BLaER1 treated with 17β-estradiol and CSF1 and Interleukin-3, amounts not matched to agents 10 nM and 100 nM (cell line): ENCODE data around the gene NFE2L2.
"Not testable (repeated sequence)": the region's sequence is repeated elsewhere in the genome, so short reads cannot be mapped to it uniquely, and the experiment has no call there.

ENCODE experiments used
- H3K27ac ChIP-seq, 11 experiments: shearing (Covaris generic); formaldehyde crosslinking; 2 replicates each; pipeline ENCODE4 v1.8.1; 2022
- H3K27me3 ChIP-seq, 11 experiments: shearing (Covaris generic); formaldehyde crosslinking; 2 replicates each; pipeline ENCODE4 v1.8.1; 2022
- H3K36me3 ChIP-seq, 11 experiments: shearing (Covaris generic); formaldehyde crosslinking; 2 replicates each; pipeline ENCODE4 v1.8.1; 2022
- H3K4me1 ChIP-seq, 10 experiments: shearing (Covaris generic); formaldehyde crosslinking; 2 replicates each; pipeline ENCODE4 v1.8.1; 2022
- H3K4me2 ChIP-seq, 11 experiments: shearing (Covaris generic); formaldehyde crosslinking; 2 replicates each; pipeline ENCODE4 v1.8.1; 2022
- H3K4me3 ChIP-seq, 10 experiments: shearing (Covaris generic); formaldehyde crosslinking; 2 replicates each; pipeline ENCODE4 v1.8.1; 2022
- H3K9ac ChIP-seq, 11 experiments: shearing (Covaris generic); formaldehyde crosslinking; 2 replicates each; pipeline ENCODE4 v1.8.1; 2022
- H3K9me3 ChIP-seq, 11 experiments: shearing (Covaris generic); formaldehyde crosslinking; replicated peaks in 1 of 11; 2 replicates each; pipeline ENCODE4 v1.8.1; 2022
- H4K20me1 ChIP-seq, 11 experiments: shearing (Covaris generic); formaldehyde crosslinking; 2 replicates each; pipeline ENCODE4 v1.8.1; 2022
- Cebpa-rat ChIP-seq, 11 experiments: shearing (Covaris generic); IDR thresholded peaks; 2 replicates each; pipeline ENCODE4 v1.8.1; 2022

The NFE2L2 gene

GRCh38 chr2:177272765-177273164 is 8.2 kb upstream of the NFE2L2 start:
- Histone ChIP-seq H3K36me3 (no peaks in the 10 kb centered on the region), H3K4me2 (peak overlapping the region in 1 of 11 experiments; percentile 34; a peak in 3 of 22 replicates), H3K27ac (no peak overlapping the region), H3K9ac (no peak overlapping the region), H3K4me3 (no peak overlapping the region), H3K27me3 (no peaks in the 10 kb centered on the region), H3K9me3 (no peaks in the 10 kb centered on the region), H3K4me1 (peaks cover 0 to 66% (median 25%) of the 10 kb centered on the region in 10 experiments; a peak in 16 of 20 replicates), H4K20me1 (no peaks in the 10 kb centered on the region)
- no peak for TF ChIP-seq Cebpa-rat (IDR thresholded peaks at IDR 0.05)

GRCh38 chr2:177271981-177272666 is 7.6 kb upstream of the NFE2L2 start:
- Histone ChIP-seq H3K4me1 (peaks cover 2 to 72% (median 32%) of the 10 kb centered on the region in 10 experiments; a peak in 17 of 20 replicates), H3K27ac (no peak overlapping the region), H3K9me3 (no peaks in the 10 kb centered on the region), H3K27me3 (no peaks in the 10 kb centered on the region), H3K36me3 (no peaks in the 10 kb centered on the region), H3K4me2 (peak overlapping the region in 4 of 11 experiments; percentile 16 to 43 (median 35); a peak in 4 of 22 replicates), H3K9ac (no peak overlapping the region), H3K4me3 (no peak overlapping the region), H4K20me1 (no peaks in the 10 kb centered on the region)
- TF ChIP-seq Cebpa-rat (IDR thresholded peaks at IDR 0.05), result no peak

- Histone ChIP-seq H3K9me3 (no peaks in the 10 kb centered on the region), H3K4me1 (peaks cover 17 to 80% (median 43%) of the 10 kb centered on the region in 10 experiments), H3K4me2 (peak overlapping the region in 9 of 11 experiments; percentile 10 to 74 (median 52); a peak in 13 of 22 replicates), H4K20me1 (no peaks in the 10 kb centered on the region), H3K9ac (no peak overlapping the region), H3K4me3 (no peak overlapping the region), H3K27me3 (no peaks in the 10 kb centered on the region), H3K27ac (peak overlapping the region in 3 of 11 experiments; percentile 4 to 42 (median 21); a peak in 5 of 22 replicates), H3K36me3 (no peaks in the 10 kb centered on the region)
- TF ChIP-seq Cebpa-rat (IDR thresholded peaks at IDR 0.05), result no peak
Measured at GRCh38 chr2:177270531-177270930, 6.0 kb upstream of the NFE2L2 start.

GRCh38 chr2:177268901-177269300 is 4.4 kb upstream of the NFE2L2 start:
- no peak for TF ChIP-seq Cebpa-rat (IDR thresholded peaks at IDR 0.05)
- no peaks in the 10 kb centered on the region for H3K9me3 ChIP-seq
- peaks cover 17 to 74% (median 41%) of the 10 kb centered on the region in 10 experiments for H3K4me1 ChIP-seq
- no peak overlapping the region for H3K27ac ChIP-seq
- no peaks in the 10 kb centered on the region for H4K20me1 ChIP-seq
- peak overlapping the region in 3 of 11 experiments; percentile 81 to 93 (median 89); a peak in 4 of 22 replicates for H3K4me2 ChIP-seq
- no peak overlapping the region for H3K4me3 ChIP-seq
- H3K9ac ChIP-seq, result no peak overlapping the region
- H3K27me3 ChIP-seq, result no peaks in the 10 kb centered on the region
- H3K36me3 ChIP-seq, result no peaks in the 10 kb centered on the region

DNA sequence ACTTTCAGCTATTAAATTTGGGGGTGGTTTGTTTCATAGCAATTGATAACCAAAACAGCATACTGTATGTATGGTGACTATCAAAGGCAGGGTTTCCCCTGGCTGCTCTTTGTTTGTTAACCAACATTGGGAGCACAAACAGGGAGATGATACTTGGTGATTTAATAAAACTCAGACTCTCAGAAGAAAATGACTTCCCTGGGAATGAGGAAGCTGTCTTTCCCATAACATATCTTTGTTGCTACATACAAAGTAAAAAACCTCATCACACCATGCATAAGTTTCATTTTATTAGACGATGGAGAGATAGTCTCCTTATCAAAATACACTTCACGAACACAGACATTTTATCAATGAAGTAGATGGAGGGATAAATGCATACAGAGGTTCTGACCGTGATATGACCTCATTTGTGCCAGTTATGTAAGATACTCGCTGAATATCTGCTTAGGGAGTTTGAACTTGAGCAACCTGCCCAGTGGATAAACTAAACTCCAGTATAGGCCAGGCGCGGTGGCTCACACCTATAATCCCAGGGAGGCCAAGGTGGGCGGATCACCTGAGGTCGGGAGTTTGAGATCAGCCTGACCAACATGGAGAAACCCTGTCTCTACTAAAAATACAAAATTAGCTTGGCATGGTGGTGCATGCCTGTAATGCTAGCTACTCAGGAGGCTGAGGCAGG is 3.8 kb upstream of the NFE2L2 start:
- no peak for TF ChIP-seq Cebpa-rat (IDR thresholded peaks at IDR 0.05)
- no peak overlapping the region for H3K4me3 ChIP-seq
- peak overlapping the region in 5 of 11 experiments; percentile 37 to 100 (median 99); a peak in 9 of 22 replicates for H3K27ac ChIP-seq
- no peaks in the 10 kb centered on the region for H3K36me3 ChIP-seq
- H3K9me3 ChIP-seq, result no peaks in the 10 kb centered on the region
- peak overlapping the region in 6 of 11 experiments; percentile 81 to 93 (median 88); a peak in 11 of 22 replicates for H3K4me2 ChIP-seq
- H3K27me3 ChIP-seq, result no peaks in the 10 kb centered on the region
- H3K9ac ChIP-seq, result no peak overlapping the region
- H4K20me1 ChIP-seq, result peaks cover 0 to 3% (median 0%) of the 10 kb centered on the region in 11 experiments; a peak in 5 of 22 replicates
- peaks cover 17 to 74% (median 41%) of the 10 kb centered on the region in 10 experiments for H3K4me1 ChIP-seq

DNA sequence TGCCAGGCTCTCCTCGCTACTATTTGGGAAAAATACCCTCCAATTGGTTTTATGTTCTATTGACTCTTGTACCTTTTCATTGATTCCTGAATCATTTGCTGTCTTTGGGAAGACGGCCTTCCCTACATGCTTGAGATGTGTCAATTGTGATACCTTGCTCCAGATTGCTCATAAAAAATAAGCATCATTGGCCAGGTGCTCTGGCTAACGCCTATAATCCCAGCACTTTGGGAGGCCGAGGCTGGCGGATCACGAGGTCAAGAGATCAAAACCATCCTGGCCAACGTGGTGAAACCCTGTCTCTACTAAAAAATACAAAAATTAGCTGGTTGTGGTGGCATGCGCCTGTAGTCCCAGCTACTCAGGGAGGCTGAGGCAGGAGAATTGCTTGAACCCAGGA is 2.4 kb upstream of the NFE2L2 start:
- not testable (repeated sequence) for H3K9me3 ChIP-seq, H3K4me3 ChIP-seq, H3K36me3 ChIP-seq, H3K27me3 ChIP-seq
- peak overlapping the region; percentile 24 to 100 (median 100); a peak in 21 of 22 replicates for H3K27ac ChIP-seq
- H3K4me1 ChIP-seq, result peaks cover 20 to 62% (median 41%) of the 10 kb centered on the region in 10 experiments
- H4K20me1 ChIP-seq, result peaks cover 4 to 14% (median 13%) of the 10 kb centered on the region in 11 experiments; a peak in 19 of 22 replicates
- peak overlapping the region; percentile 65 to 97 (median 89) for H3K4me2 ChIP-seq
- H3K9ac ChIP-seq, result peak overlapping the region in 9 of 11 experiments; percentile 39 to 100 (median 100); a peak in 14 of 22 replicates

DNA sequence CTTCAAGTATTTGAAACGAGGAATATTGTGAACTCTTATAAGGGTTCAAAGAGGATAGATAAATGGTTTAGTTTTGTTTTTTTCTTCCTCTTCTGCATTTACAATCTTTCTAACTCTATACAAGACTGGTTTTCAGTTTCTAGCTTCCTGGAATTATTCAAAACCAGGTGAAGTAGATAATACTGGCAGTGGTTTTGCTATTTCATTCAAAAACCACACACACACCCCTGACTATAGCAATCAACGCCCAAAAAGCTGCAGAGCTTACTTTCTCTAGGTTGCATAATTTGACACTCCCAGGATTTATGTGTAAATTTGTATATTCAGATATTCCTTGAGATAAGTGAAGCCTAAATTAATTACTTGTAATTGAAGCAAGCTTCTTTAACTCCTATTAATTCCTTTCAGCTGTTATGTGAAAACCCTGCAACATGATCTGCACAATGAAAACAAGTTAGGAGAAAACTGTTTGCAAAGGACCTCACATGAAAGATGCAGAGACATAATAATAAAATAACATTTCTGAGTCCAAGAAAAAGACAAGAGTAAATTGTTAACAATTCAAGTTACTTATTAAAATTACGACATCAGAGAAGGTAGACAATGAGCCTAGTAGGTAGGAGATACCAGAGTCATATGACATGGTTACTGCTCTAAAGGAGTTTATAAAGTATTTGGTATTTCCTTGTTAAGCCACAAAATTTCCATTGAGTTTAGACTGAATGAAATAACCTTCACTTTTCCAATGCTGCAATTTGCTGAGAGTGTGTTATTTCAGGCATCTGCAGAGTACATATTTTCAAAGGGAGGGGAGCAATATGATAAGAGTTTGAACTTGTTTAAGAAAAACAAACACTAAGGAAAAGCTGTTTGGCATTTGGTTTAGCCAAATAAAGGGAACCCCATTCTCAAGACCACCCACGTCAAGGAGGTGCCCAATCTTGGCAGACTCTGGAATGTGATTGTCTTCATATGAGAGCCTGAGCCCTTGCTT is 1.6 kb upstream of the NFE2L2 start:
- H3K4me3 ChIP-seq, result peak overlapping the region; percentile 87 to 95 (median 92)
- H3K9ac ChIP-seq, result peak overlapping the region; percentile 98 to 100 (median 100)
- H3K4me2 ChIP-seq, result peak overlapping the region; percentile 65 to 97 (median 89)
- TF ChIP-seq Cebpa-rat (IDR thresholded peaks at IDR 0.05), result no peak
- no peaks in the 10 kb centered on the region for H3K27me3 ChIP-seq
- peak overlapping the region; percentile 99 to 100 (median 100) for H3K27ac ChIP-seq
- peaks cover 0 to 10% (median 5%) of the 10 kb centered on the region in 11 experiments; a peak in 12 of 22 replicates for H3K36me3 ChIP-seq
- peaks cover 12 to 23% (median 22%) of the 10 kb centered on the region in 11 experiments; a peak in 21 of 22 replicates for H4K20me1 ChIP-seq
- H3K4me1 ChIP-seq, result peaks cover 28 to 61% (median 46%) of the 10 kb centered on the region in 10 experiments
- no peaks in the 10 kb centered on the region for H3K9me3 ChIP-seq

- peak overlapping the region; percentile 99 to 100 (median 100) for H3K27ac ChIP-seq
- no peak for TF ChIP-seq Cebpa-rat (IDR thresholded peaks at IDR 0.05)
- peaks cover 31 to 41% (median 41%) of the 10 kb centered on the region in 11 experiments; a peak in 21 of 22 replicates for H4K20me1 ChIP-seq
- no peaks in the 10 kb centered on the region for H3K27me3 ChIP-seq
- peak overlapping the region; percentile 98 to 100 (median 100) for H3K9ac ChIP-seq
- H3K4me3 ChIP-seq, result peak overlapping the region; percentile 87 to 95 (median 92)
- peaks cover 30 to 61% (median 48%) of the 10 kb centered on the region in 10 experiments for H3K4me1 ChIP-seq
- H3K9me3 ChIP-seq, result peaks cover 0 to 13% (median 8%) of the 10 kb centered on the region in 11 experiments; a peak in 17 of 22 replicates
- peak overlapping the region in 9 of 11 experiments; percentile 80 to 95 (median 89); a peak in 16 of 22 replicates for H3K4me2 ChIP-seq
- peaks cover 2 to 29% (median 22%) of the 10 kb centered on the region in 11 experiments; a peak in 21 of 22 replicates for H3K36me3 ChIP-seq
Measured at GRCh38 chr2:177264209-177264692, 276 bp downstream of the NFE2L2 start.
